Effector CD4-positive, alpha-beta T cell (primary cell): ENCODE results near the gene RUNX1.

Experiments
- DNase-seq: peaks from one replicate; pipeline ENCODE4 v3.0.0-alpha.2; 2020

The RUNX1 gene

GRCh38 chr21:35058058-35058457 lies 9.0 kb upstream of the RUNX1 start:
- DNase-seq: no peak

GRCh38 chr21:35057428-35057827 lies 8.3 kb upstream of the RUNX1 start:
- DNase-seq: no peak

GRCh38 chr21:35053356-35054096 lies 4.4 kb upstream of the RUNX1 start:
- DNase-seq: no peak

GRCh38 chr21:35052801-35053200 lies 3.7 kb upstream of the RUNX1 start:
- no peak for DNase-seq

GRCh38 chr21:35051287-35051818 lies 2.3 kb upstream of the RUNX1 start:
- DNase-seq: peak; percentile 71

- no peak for DNase-seq
Observed at GRCh38 chr21:35050348-35051286, 1.5 kb upstream of the RUNX1 start.

- DNase-seq: no peak
Observed at GRCh38 chr21:35048183-35048601, 910 bp downstream of the RUNX1 start.

- no peak for DNase-seq
Observed at GRCh38 chr21:35046880-35047229, 2.2 kb downstream of the RUNX1 start.

- no peak for DNase-seq
Observed at GRCh38 chr21:35046263-35046624, 2.9 kb downstream of the RUNX1 start.

GRCh38 chr21:35045542-35046262 lies 3.4 kb downstream of the RUNX1 start:
- DNase-seq: peak; percentile 50

- DNase-seq: no peak
Observed at GRCh38 chr21:35044770-35045541, 4.1 kb downstream of the RUNX1 start.

- no peak for DNase-seq
Observed at GRCh38 chr21:35044128-35044527, 5.0 kb downstream of the RUNX1 start.

- no peak for DNase-seq
Observed at GRCh38 chr21:35043549-35043948, 5.6 kb downstream of the RUNX1 start.

- DNase-seq: no peak
Observed at GRCh38 chr21:35042836-35043235, 6.3 kb downstream of the RUNX1 start.

- DNase-seq: no peak
Observed at GRCh38 chr21:35041881-35042280, 7.2 kb downstream of the RUNX1 start.

- DNase-seq: no peak
Observed at GRCh38 chr21:35041122-35041521, 8.0 kb downstream of the RUNX1 start.

- no peak for DNase-seq
Observed at GRCh38 chr21:35039595-35040289, 9.4 kb downstream of the RUNX1 start.

GRCh38 chr21:35038772-35039319 lies 10.3 kb downstream of the RUNX1 start:
- DNase-seq: no peak

GRCh38 chr21:35037384-35037765 lies 11.7 kb downstream of the RUNX1 start:
- no peak for DNase-seq

GRCh38 chr21:35036465-35037383 lies 12.4 kb downstream of the RUNX1 start:
- no peak for DNase-seq
